Astrocyte (in vitro differentiated cells and primary cell): ENCODE measurements around the gene KRT76. TPM values are rescaled to one million over a fixed set of nuclear protein-coding genes. Genes with fewer than 3 reads are reported as not detected.

Experiments
- DNase-seq: peaks from one replicate; pipeline ENCODE4 v3.0.0-alpha.2; 2010; ENCODE audit warnings: low read depth
- FAIRE-seq: peaks from 2 replicates; lab custom pipeline; 2011; peaks lifted over from hg19 to GRCh38; lab: Jason Lieb, UNC
- H2AFZ ChIP-seq: 2 replicates; pipeline ENCODE4 v1.6.0; 2012; ENCODE audit warnings: low read depth, low read length, inconsistent platforms
- H3K27ac ChIP-seq: 2 replicates; pipeline ENCODE4 v1.5.1; 2011; ENCODE audit warnings: low read depth, low read length, inconsistent platforms
- H3K27me3 ChIP-seq: 2 replicates; pipeline ENCODE4 v1.6.0; 2011; ENCODE audit warnings: low read length, inconsistent platforms; ENCODE audit not compliant: insufficient read depth
- H3K36me3 ChIP-seq: 2 replicates; pipeline ENCODE4 v1.5.1; 2011; ENCODE audit warnings: low read length, inconsistent platforms; ENCODE audit not compliant: insufficient read depth
- H3K4me1 ChIP-seq: 2 replicates; pipeline ENCODE4 v1.5.1; 2011; ENCODE audit warnings: low read length, inconsistent platforms; ENCODE audit not compliant: insufficient read depth
- H3K4me2 ChIP-seq: 2 replicates; pipeline ENCODE4 v1.6.0; 2012; ENCODE audit warnings: low read length, inconsistent platforms
- H3K4me3 ChIP-seq: 2 replicates; pipeline ENCODE4 v1.5.1; 2011; ENCODE audit warnings: low read depth, mild to moderate bottlenecking, low read length, inconsistent platforms; ENCODE audit not compliant: insufficient read depth
- H3K79me2 ChIP-seq: 2 replicates; pipeline ENCODE4 v1.6.0; 2012; ENCODE audit warnings: mild to moderate bottlenecking, low read length, inconsistent platforms; ENCODE audit not compliant: insufficient read depth
- H3K9ac ChIP-seq: 2 replicates; pipeline ENCODE4 v1.6.0; 2012; ENCODE audit warnings: mild to moderate bottlenecking, low read length, inconsistent platforms
- H3K9me3 ChIP-seq: 2 replicates; pipeline ENCODE4 v1.5.1; 2012; ENCODE audit warnings: low read depth, mild to moderate bottlenecking, low read length, inconsistent platforms; ENCODE audit not compliant: insufficient read depth
- H4K20me1 ChIP-seq: 2 replicates; pipeline ENCODE4 v1.6.0; 2012; ENCODE audit warnings: low read length, inconsistent platforms; ENCODE audit not compliant: insufficient read depth
- H3K27ac Mint-ChIP-seq: one replicate; pipeline ENCODE4 v1.8.0; 2021; ENCODE audit warnings: mild to moderate bottlenecking, mixed read lengths; ENCODE audit not compliant: unreplicated experiment
- H3K27me3 Mint-ChIP-seq: one replicate; pipeline ENCODE4 v1.8.0; 2021; ENCODE audit warnings: low read depth, mixed read lengths; ENCODE audit not compliant: unreplicated experiment
- H3K36me3 Mint-ChIP-seq: one replicate; pipeline ENCODE4 v1.8.0; 2021; ENCODE audit warnings: low read depth, mixed read lengths; ENCODE audit not compliant: unreplicated experiment
- H3K4me1 Mint-ChIP-seq: one replicate; pipeline ENCODE4 v1.8.0; 2021; ENCODE audit warnings: low read depth, mixed read lengths; ENCODE audit not compliant: unreplicated experiment
- H3K4me3 Mint-ChIP-seq: one replicate; pipeline ENCODE4 v1.8.0; 2021; ENCODE audit warnings: mild to moderate bottlenecking, moderate library complexity, mixed read lengths; ENCODE audit not compliant: unreplicated experiment
- H3K9me3 Mint-ChIP-seq: one replicate; pipeline ENCODE4 v1.8.0; 2021; ENCODE audit warnings: mild to moderate bottlenecking, mixed read lengths; ENCODE audit not compliant: unreplicated experiment
- CTCF ChIP-seq: IDR thresholded peaks from 2 replicates; pipeline ENCODE4 v1.5.1; 2011; ENCODE audit warnings: low read depth, mild to moderate bottlenecking, inconsistent platforms, low read length, moderate library complexity; ENCODE audit not compliant: insufficient read depth
- EZH2 ChIP-seq: IDR thresholded peaks from 2 replicates; pipeline ENCODE4 v1.6.1; 2012; ENCODE audit warnings: mild to moderate bottlenecking, low read length, inconsistent platforms; ENCODE audit not compliant: insufficient read depth
- total RNA-seq: library from RNA; stranded (reverse); gene quantifications from 2 replicates; pipeline ENCODE4 v1.2.1, GENCODE V29; 2021

KRT76 gene
- total RNA-seq, 1 donor from 2014 or later, result not detected

- DNase-seq, result no peak
- H3K4me2 ChIP-seq, result no peak overlapping the region
- FAIRE-seq, result no peak
- H3K4me1 Mint-ChIP-seq, result no peaks in the 10 kb centered on the region
- no peaks in the 10 kb centered on the region for H3K36me3 Mint-ChIP-seq
- H3K4me3 ChIP-seq, result no peak overlapping the region
- H3K9me3 ChIP-seq, result no peaks in the 10 kb centered on the region
- no peak overlapping the region for H2AFZ ChIP-seq
- no peak overlapping the region for H3K4me3 Mint-ChIP-seq
- TF ChIP-seq EZH2 (no peak), CTCF (no peak)
- H3K79me2 ChIP-seq, result no peaks in the 10 kb centered on the region
- H3K9ac ChIP-seq, result no peak overlapping the region
- H3K27me3 ChIP-seq, result no peaks in the 10 kb centered on the region
- no peaks in the 10 kb centered on the region for H4K20me1 ChIP-seq
- no peak overlapping the region for H3K27ac Mint-ChIP-seq
- H3K27ac ChIP-seq, result no peak overlapping the region
- H3K36me3 ChIP-seq, result no peaks in the 10 kb centered on the region
- no peaks in the 10 kb centered on the region for H3K4me1 ChIP-seq
- peaks cover 78% of the 10 kb centered on the region for H3K27me3 Mint-ChIP-seq
- H3K9me3 Mint-ChIP-seq, result peaks cover 3% of the 10 kb centered on the region
Measured at GRCh38 chr12:52740584-52740983, 36.6 kb downstream of the KRT76 start.

GRCh38 chr12:52739963-52740362 is 37.2 kb downstream of the KRT76 start:
- H3K36me3 Mint-ChIP-seq, result no peaks in the 10 kb centered on the region
- peaks cover 78% of the 10 kb centered on the region for H3K27me3 Mint-ChIP-seq
- FAIRE-seq, result no peak

More at GRCh38 chr12:52739963-52740362, 37.2 kb downstream of the KRT76 start:
- TF ChIP-seq EZH2 (no peak), CTCF (no peak)
- no peaks in the 10 kb centered on the region for H3K36me3 ChIP-seq
- no peak overlapping the region for H3K27ac ChIP-seq
- no peak overlapping the region for H3K4me2 ChIP-seq
- no peaks in the 10 kb centered on the region for H3K79me2 ChIP-seq
- no peak for DNase-seq
- H3K9me3 Mint-ChIP-seq, result peaks cover 3% of the 10 kb centered on the region
- H3K9me3 ChIP-seq, result no peaks in the 10 kb centered on the region
- H3K4me3 ChIP-seq, result no peak overlapping the region
- H4K20me1 ChIP-seq, result no peaks in the 10 kb centered on the region
- H3K4me1 Mint-ChIP-seq, result no peaks in the 10 kb centered on the region
- H2AFZ ChIP-seq, result no peak overlapping the region
- H3K27me3 ChIP-seq, result no peaks in the 10 kb centered on the region
- no peak overlapping the region for H3K9ac ChIP-seq
- H3K4me3 Mint-ChIP-seq, result no peak overlapping the region
- H3K27ac Mint-ChIP-seq, result no peak overlapping the region
- no peaks in the 10 kb centered on the region for H3K4me1 ChIP-seq
